GM21447 (cell line): ENCODE data around the gene GJD3.
A peak's percentile ranks its signal among the peaks of the same experiment; 100 is the strongest.

Source experiments
- ATAC-seq: cut with Tn5 transposase; IDR thresholded peaks from one replicate; pipeline ENCODE4 v1.9.1; 2021; ENCODE audit not compliant: unreplicated experiment

Gene GJD3

DNA sequence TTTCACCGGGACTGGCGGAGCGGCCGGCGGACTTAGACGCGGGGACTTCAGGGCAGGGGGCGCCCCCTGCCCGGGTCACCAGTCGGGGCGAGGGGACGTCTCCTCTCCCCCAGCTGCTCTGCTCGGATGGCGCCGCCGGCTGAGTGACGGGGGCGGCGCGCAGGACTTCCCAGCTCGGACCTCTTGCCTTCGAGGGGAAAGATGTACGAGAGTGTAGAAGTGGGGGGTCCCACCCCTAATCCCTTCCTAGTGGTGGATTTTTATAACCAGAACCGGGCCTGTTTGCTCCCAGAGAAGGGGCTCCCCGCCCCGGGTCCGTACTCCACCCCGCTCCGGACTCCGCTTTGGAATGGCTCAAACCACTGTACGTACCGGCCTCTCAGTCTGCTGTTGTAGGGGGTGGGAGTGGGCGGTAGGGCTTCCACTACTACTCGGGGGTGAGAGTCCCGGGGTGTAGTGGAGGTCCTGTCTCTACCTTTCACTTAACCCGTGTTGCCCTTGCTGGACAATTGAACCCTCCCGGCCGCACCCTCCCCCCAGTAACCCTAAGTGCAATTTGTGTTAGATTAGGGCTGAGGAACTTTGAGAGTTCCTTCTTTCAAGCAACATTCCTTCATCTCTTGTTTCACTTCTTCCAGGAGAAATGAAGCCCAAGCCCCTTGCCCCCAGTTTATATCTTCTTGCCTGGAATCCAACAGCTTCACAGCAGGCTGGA lies 21.9 kb downstream of the GJD3 start:
- no peak for ATAC-seq

DNA sequence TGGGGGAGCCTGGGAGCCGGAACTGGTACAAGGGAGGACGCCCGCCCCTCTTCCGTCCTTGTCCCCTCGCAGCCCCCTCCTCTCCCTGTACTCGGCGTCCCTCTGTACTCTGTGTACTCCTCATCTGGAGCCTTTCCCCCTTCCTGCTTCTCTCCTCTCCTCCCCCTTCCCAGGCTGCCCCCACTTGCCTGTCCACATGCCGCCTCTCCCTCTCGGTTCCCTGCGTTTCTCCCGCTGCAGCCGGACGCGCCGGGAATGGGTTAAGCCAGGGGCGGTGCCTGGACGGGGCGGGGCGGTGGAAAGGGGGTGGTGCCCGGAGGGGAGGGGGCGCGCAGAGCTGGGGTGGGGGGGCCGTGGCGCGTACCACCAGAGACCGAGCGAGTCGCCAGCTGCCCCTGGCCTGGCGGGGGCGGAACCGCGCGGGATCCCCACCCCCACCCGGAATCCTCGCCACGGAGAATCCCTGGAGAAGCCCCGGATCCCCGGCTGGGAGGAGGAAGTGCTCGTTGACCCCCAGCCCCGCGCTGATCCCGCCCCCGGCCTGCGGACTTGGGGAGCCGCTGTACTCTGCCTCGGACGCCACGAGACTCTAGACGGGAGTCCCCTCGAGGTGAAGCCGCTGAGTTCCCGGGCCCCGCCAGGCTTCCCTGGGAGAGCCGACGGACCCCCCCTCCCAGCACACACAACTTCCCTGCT lies 22.6 kb downstream of the GJD3 start:
- no peak for ATAC-seq

DNA sequence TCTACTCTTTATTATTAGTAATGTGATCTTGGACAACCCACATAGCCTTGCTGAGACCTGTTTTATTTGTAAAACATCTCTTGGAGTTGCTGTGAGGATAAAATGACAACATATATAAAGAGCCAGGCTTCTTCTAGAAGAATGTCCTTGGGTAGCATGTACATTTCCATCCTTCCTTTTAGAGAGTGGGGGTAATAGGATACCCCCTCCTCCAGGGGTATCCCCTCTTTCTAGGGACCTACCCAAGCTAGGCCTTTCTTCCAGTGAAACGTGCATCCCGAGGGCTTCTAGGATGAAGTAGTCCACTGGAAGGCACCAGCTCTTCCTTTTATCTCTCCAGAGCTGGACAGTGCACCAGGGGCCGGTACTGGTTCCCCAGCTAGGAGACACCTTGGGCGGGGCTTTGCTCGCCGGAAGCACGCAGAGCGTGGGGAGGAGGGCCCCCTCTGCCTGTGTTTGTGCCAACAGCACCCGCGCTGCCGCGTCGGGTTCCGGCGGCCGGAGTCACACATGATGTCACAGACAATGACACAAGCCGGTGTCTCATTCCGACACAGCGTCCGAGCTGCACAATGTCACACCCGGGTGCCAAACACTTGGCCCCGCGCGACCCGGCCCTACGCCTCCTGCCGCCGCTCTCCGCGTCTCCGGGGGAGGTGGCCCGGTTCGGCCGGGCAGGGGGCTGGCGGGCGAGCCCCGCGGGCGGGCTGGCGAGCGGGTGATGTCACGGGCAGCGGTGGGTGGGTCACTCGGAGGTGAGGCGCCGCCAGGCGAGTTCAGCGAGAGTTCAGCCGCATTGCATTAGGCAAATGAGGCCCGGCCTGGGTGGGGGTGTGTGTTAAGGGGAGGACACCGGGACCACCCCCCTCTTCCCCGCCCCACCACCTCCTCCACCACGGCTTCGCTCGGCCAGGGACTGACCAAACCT lies 23.4 kb downstream of the GJD3 start:
- peak; percentile 62 for ATAC-seq

DNA sequence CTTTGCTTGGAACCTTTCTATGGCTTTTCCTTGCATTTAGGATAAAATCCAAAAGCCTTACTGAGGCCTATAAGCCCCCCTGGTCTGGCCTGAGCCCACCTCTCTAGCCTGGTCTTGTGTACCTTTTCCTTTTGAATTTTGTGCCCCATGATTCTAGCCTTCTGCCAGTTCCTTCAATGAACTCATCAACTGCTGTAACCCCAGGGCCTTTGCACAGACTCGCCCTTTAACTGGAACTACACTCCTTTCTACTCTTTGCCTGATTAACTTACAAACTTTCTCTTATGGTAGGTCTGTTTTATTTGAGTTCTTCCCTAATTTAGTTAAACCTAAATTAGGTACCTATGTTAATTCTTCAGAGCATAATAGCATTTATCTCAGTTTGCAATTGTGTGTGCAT lies 24.2 kb downstream of the GJD3 start:
- no peak for ATAC-seq

DNA sequence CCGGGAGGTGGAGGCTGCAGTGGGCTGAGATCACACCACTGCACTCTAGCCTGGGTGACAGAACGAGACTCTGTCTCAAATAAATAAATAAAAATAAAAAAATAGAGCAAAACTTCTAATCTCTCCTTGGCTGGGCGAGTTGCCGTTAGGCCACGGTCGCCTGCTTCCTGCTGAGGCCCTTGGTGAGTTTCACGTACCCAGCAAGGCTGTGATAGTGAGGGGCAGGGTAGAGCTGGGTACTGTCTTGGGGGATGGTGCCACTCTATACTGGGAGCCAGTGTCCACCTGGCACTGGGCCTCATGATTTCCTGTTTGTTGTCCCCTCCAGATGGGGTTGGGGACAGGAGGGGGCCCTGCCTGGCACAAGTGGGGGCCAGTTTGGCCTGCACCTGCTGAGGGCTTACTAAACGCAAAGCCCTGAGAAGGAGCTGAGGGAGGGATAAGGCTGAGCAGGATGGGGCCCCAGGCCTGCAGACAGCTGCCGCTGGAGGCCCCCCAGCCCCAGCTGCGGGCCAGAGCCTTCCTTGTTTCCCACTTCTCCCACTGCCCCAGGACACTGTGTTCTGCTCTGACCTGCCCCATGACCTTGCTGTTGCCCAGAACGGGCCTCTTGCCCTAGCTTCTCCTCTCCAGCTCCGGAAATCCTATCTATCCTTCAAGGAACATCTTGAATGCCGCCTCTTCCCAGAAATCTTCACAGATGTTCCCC lies 25.4 kb downstream of the GJD3 start:
- ATAC-seq, result no peak

DNA sequence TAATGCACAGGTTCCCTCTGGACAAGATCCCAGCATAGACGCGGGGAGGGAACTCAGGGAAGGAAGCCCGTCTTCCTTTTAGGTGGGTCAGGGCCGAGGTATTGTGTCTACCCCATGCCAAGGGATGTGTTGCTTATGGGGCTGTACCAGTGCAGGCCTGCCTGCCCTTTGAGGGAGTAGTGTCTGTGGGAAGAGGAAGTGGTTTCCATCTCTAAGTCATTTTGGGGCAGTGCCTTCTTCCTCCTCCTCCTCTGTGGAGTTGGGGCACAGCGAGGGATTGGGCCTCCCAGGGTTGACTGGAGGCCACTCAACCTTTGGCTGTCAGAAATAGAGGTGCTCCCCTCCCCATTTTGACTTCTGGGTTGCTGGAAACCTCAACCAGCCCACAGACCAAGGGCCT lies 26.5 kb downstream of the GJD3 start:
- ATAC-seq, result no peak

DNA sequence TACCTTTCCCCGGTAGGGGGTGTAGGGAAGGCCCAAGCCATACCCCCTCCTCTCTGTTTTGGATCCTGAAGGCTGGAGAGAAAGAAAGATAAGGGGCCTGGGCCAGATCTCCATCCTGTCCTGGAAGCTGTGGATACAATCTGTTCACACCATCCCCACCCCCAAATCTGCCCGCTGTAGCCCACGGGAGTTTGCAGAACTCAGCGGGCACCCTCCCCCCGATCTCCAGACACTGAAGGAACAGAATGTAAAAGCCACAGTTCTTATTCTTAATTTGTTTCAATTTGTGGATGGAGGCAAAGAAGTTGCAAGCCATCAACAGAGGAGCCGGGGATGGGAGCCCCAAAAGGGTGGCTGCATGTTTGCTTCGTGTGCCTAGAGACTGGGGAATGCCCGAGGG lies 27.2 kb downstream of the GJD3 start:
- ATAC-seq, result no peak

DNA sequence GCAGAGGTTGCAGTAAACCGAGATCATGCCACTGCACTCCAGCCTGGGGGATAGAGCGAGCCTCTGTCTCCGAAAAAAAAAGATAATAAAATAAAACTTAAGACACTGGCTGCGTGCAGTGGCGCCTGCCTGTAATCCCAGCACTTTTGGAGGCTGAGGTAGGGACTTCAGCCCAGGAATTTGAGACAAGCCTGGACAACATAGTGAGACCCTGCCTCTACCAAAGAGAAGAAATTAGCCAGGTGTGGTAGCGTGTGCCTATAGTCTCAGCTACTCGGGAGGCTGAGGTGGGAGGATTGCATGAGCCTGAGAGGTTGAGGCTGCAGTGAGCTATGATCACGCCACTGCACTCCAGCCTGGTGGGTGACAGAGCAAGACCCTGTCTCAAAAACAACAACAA lies 28.9 kb downstream of the GJD3 start:
- ATAC-seq, result no peak

DNA sequence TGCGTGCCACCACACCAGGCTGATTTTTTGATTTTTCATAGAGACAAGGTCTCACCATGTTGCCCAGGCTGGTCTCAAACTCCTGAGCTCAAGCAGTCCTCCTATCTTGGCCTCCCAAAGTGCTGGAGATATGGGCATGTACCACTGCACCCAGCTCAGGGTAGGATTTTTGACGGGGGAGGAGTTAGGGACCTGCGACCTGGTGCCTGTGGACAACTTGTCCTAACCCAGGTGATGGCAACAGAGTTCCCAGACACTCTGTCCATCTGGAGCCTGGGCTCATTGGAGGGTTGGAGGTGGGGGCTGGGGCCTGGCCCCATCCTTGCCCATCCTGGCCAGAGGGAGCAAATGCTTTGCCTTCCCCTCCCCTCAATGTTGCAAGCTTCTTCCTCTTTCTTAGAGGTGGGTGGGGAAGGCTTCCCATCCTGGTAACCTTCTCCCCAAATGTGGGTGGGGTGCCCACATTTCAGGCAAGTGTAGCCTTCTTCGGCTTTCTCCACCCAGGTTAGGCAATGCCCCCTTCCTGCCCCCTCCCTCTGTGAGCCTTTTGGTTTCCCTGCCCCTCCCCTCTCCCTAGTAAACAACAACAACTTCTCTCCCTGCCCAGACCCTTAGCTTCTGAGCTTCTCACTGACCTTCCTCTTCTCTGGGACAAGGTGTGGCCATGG lies 30.6 kb downstream of the GJD3 start:
- ATAC-seq, result no peak

DNA sequence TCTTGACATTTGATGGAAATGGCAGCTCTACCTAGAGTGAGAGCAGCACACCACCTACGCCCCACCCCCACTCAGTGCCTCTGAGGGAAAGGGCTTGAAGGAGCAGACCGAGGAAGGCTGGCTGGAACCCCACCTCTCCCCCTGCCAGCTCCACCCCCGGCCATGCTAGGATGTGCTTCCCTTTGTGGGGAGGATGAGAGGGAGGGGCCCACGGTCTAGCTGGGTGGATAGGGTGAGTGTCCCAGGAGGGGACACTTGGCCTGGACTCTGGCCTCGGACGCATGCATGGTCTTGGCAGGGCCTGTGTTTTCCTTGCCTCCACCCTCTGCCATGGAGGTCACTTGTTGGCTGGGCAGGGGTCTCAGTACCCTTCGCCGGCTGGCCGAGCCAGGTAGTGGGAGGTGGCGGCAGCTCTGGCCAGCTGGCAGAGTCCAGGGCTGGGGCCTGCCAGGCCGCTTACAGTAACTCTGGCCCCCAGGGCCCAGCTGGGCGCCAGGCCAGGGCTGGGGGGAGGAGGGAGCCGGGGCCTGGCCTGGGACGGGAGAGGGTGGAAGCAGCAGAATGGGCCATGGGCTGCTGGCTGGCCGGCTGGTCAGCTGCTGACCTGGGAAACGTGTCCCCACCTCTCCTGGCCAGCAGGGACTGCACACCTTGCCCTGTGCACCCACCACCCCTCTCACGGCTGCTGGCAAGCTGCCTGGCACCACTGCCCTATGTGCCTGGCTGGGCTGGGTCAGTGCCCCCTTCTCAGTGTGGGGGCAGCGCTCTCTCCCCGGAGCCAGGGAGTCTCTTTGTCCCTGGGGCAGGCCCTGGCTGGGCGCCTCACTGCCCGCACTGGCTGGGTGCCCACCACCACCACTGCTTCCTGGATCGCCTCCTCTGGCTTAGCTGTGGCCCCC lies 32.5 kb downstream of the GJD3 start:
- no peak for ATAC-seq

DNA sequence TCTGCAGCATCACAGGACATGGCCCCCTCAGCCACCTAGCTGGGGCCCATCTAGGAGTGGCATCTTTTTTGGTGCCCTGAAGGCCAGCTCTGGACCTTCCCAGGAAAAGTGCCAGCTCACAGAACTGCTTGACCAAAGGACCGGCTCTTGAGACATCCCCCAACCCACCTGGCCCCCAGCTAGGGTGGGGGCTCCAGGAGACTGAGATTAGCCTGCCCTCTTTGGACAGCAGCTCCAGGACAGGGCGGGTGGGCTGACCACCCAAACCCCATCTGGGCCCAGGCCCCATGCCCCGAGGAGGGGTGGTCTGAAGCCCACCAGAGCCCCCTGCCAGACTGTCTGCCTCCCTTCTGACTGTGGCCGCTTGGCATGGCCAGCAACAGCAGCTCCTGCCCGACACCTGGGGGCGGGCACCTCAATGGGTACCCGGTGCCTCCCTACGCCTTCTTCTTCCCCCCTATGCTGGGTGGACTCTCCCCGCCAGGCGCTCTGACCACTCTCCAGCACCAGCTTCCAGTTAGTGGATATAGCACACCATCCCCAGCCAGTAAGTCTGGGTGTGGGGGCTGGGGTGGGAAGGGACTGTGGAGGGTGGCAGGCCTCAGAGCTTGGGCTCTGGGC lies 33.6 kb downstream of the GJD3 start:
- ATAC-seq, result no peak

DNA sequence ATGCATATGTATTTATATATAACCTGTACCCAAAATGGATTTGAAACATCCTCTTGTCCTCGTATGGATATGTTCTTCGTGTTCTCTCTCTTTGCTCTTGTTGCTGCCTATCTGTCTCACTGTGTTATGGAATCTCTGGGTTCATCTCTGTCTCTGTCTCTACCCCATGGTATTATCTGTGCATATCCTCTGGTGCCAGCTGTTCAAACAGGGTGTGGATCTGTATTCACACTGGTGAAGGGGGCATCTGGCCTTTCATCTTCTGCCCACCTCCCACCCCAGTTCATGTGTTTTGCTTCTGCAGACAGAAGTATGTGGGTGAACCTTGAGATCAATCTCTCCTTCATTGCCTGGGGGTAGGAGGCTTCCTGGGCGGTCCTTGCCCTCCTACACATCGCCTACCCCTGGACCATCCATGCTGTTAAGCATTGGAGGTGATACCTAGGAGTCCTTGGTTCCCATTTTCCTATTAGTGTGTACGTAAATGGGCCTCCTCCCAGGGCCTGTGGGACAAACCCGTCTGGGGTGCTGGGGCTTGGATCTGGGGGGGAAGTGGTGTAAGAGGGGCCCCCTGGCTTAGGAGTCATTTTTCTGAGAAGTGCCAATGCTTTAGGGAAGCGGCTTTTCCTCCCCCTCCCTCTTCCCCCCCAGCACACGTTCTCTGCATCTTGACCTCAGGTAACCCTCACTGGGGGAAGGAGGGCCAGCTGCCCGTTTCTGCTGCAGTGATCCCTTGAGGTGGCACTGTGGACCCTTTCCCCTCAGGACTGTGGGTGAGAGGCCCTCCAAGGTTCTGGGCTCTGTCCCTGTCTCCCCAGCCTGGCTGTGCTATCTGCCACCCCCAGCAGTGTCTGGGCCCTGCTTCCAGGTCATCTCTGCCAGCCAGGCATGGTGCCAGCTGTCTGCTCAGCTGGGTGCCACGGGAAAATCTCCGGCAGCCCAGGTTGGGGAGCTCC lies 34.4 kb downstream of the GJD3 start:
- ATAC-seq, result no peak

DNA sequence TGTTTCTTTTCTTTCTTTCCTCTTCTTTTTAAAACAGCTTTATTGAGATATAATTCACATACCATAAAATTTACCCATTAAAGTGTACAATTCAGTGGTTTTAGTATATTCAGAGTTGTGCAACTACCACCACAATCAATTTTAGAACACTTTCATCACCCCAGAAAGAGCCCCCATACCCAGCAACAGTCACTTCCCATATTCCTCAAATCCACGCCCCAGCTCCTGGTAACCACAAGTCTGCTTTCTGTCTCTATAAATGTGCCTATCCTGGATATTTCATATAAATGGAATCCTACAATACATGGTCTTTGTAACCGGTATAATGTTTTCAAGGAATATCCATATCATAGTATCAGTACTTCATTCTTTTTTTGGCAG lies 36.2 kb downstream of the GJD3 start:
- no peak for ATAC-seq

DNA sequence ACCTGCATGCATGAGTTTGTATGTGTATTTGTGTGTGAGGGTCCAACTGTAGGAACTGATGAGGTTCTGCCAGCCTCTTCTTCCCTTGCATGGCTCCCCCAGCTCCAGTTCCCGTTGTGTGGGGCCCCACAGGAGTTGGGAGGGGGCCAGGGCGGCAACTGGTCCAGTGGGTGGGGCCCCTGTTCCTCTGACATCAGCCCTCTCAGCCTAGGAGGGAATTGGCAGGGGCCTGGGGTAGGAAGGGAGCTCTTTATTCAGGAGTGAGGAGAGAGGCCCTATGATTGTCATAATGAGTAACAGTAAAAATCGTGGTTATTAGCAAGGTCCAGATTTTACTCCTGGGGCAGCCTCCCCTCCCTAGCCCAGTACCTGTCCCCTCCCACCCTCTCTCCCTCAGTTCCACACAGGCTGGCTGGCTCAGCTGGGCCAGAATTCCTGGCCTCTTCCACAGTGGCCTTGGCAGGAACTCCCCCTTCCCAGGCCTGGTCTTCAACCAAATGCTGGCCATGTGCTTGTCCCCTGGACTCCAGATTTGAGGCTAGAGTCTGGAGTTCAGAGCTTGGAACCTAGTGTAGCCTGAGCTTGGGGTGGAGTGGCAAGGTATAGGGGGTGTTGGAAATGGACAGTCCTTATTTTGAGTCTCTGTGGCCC lies 36.7 kb downstream of the GJD3 start:
- ATAC-seq, result no peak

DNA sequence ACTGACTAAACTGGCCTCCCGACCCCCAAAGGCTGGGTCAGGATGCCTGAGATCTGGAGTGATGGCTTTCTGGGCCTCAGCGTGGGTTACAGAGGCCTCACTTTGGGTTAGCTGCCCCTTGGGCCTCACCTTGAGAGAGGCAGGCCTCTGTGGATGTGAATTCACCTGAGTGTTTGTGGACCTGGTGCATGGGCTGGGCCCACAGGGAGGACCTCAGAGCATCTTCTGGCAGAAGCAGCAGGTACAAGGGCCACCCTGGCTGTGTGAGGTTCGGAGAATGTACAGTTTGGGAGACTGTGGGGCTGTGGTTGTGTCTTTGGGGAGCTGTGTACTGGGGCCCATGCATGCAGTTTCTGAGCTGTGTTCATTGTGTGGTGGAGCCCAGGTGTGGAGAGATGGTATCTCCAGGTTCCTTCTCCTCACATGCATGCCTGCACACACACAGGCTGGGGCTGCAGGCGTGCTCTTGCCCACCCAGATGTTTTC lies 37.2 kb downstream of the GJD3 start:
- ATAC-seq, result no peak

DNA sequence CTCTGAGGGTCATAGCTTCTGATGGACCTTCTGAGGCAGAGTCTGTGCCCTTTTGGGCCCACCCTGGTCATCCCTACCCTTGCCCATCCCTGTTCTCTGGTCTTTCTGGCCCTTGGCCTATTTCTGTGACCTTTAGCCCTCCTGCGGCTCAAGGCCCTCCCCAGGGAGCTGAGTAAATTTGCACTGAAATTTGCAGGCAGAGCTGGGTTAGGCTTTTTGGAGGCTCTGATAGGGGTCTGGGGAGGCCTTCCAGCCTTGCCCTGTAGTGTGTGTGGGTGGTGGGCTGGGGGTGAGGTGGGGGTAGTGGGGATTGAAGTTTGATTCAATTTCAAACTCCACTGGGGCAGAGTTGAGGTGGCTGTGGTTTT lies 37.7 kb downstream of the GJD3 start:
- ATAC-seq, result no peak

DNA sequence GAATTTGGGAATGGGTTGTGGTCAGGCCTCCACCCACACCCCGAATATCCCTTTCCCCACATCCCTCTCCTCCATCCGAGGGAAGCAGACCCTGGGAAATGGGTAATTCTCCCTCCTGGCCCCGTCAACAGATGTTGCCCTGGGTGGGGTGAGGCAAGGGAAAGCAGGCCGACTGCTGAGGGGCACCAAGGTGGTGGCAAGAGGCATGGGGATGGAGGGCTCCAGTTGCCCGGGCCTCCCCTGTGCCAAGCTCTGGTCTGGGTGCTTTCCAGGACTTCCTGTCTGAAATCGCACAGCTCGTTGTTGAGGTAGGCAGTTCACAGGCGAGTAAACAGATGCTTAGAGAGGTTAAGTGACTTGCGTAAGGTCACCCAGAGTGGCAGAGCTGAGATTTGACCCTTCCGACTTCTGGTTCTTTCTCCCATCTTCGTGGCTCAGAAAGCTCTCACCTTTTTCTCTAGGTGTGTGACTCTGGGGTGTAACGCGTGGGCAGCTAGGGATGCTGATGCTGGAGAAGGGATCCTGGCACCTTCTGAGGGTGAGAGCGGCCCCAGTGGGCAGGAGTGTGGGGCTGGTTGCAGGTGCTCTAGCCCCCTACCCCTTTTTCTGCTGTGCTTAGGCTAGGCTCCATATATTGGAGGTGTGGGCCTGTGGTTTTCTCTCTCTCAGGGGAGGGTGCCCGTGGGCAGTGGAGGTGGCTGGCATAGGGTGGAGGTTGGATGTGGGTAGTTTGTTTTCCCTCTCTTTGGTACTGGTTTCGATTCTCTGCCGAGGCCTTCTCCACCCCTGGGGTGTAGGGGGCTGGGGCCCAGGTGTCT lies 38.3 kb downstream of the GJD3 start:
- ATAC-seq, result no peak
